Neutrophil (primary cell): ENCODE data around the gene ATOH7.

ENCODE experiments used
- H3K27ac ChIP-seq: fragments of 200-600 bp; sonication (generic); 2 replicates; pipeline ENCODE4 v1.5.1; 2016; ENCODE audit warnings: mild to moderate bottlenecking, moderate library complexity
- H3K27me3 ChIP-seq: fragments of 200-600 bp; sonication (generic); 2 replicates; pipeline ENCODE4 v1.6.0; 2016; ENCODE audit warnings: mild to moderate bottlenecking
- H3K36me3 ChIP-seq: fragments of 200-600 bp; sonication (generic); 2 replicates; pipeline ENCODE4 v1.5.1; 2017
- H3K4me1 ChIP-seq, 2 experiments: fragments of 200-600 bp in 1 of 2; sonication (generic) in 1 of 2; 1 replicate in 1 of 2; 2 replicates in 1 of 2; pipeline versions ENCODE4 v1.5.1 to v1.6.1; 2013 to 2016; ENCODE audit warnings: low read depth in 1 of 2, low read length in 1 of 2, mild to moderate bottlenecking in 1 of 2, moderate library complexity in 1 of 2; ENCODE audit not compliant: control insufficient read depth in 1 of 2, insufficient read depth in 1 of 2
- H3K4me3 ChIP-seq, 2 experiments: fragments of 200-600 bp in 1 of 2; sonication (generic) in 1 of 2; 1 replicate in 1 of 2; 2 replicates in 1 of 2; pipeline ENCODE4 v1.5.1; 2013 to 2016; ENCODE audit warnings: low read depth in 1 of 2, low read length in 1 of 2, mild to moderate bottlenecking in 1 of 2, moderate library complexity in 1 of 2
- H3K9me3 ChIP-seq: fragments of 200-600 bp; sonication (generic); 2 replicates; pipeline ENCODE4 v1.5.1; 2016
- CTCF ChIP-seq: fragments of 200-600 bp; sonication (generic); IDR thresholded peaks from 2 replicates; pipeline ENCODE4 v1.5.1; 2016; ENCODE audit warnings: antibody characterized with exemption

Gene ATOH7

GRCh38 chr10:68188835-68189234, 43.1 kb downstream of the ATOH7 start:
- Histone ChIP-seq H3K9me3 (no peaks in the 10 kb centered on the region), H3K4me3 (no peak overlapping the region), H3K27ac (no peak overlapping the region), H3K27me3 (peaks cover 30% of the 10 kb centered on the region), H3K4me1 (no peaks in the 10 kb centered on the region), H3K36me3 (no peaks in the 10 kb centered on the region)
- no peak for TF ChIP-seq CTCF

DNA sequence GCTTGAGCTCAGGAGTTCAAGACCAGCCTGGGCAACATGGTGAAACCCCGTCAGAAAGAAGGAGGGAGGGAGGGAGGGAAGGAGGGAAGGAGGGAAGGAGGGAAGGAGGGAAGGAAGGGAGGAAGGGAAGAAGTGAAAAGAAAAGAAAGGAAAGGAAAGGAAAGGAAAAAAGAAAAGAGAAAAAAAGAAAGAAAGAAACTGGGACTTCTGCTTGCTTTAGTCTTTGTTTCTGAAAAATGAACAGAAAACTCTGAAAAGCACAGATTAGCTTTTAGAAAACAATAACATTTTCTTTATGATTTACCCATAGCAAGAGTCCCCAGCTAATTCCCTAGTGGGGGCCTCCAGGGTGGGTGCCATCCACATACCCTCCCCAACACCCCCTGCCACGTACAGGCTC, 46.8 kb downstream of the ATOH7 start:
- H3K36me3 ChIP-seq, result no peaks in the 10 kb centered on the region
- no peaks in the 10 kb centered on the region for H3K4me1 ChIP-seq
- H3K4me3 ChIP-seq, result no peak overlapping the region
- H3K27ac ChIP-seq, result no peak overlapping the region
- H3K9me3 ChIP-seq, result no peaks in the 10 kb centered on the region
- H3K27me3 ChIP-seq, result peaks cover 30% of the 10 kb centered on the region
- no peak for TF ChIP-seq CTCF

GRCh38 chr10:68184546-68184945, 47.4 kb downstream of the ATOH7 start:
- no peak overlapping the region for H3K27ac ChIP-seq
- H3K36me3 ChIP-seq, result no peaks in the 10 kb centered on the region
- H3K27me3 ChIP-seq, result peaks cover 30% of the 10 kb centered on the region
- TF ChIP-seq CTCF, result no peak
- no peak overlapping the region for H3K4me3 ChIP-seq
- no peaks in the 10 kb centered on the region for H3K4me1 ChIP-seq
- H3K9me3 ChIP-seq, result no peaks in the 10 kb centered on the region
